GM19035 (cell line): ENCODE measurements around the gene STOM.

Experiments
- ATAC-seq: cut with Tn5 transposase; IDR thresholded peaks from one replicate; pipeline ENCODE4 v1.9.1; 2021; ENCODE audit not compliant: unreplicated experiment

STOM gene

GRCh38 chr9:121372239-121373010, 2.4 kb upstream of the STOM start:
- no peak for ATAC-seq

GRCh38 chr9:121371495-121372061, 1.5 kb upstream of the STOM start:
- ATAC-seq, result no peak

- no peak for ATAC-seq
Observed at GRCh38 chr9:121368745-121369144, 1.3 kb downstream of the STOM start.

- ATAC-seq, result no peak
Observed at GRCh38 chr9:121368138-121368522, 1.9 kb downstream of the STOM start.

- ATAC-seq, result no peak
Observed at GRCh38 chr9:121367306-121368137, 2.5 kb downstream of the STOM start.

- no peak for ATAC-seq
Observed at GRCh38 chr9:121366611-121367192, 3.3 kb downstream of the STOM start.

GRCh38 chr9:121365564-121365963, 4.5 kb downstream of the STOM start:
- ATAC-seq, result no peak

- no peak for ATAC-seq
Observed at GRCh38 chr9:121364886-121365285, 5.2 kb downstream of the STOM start.

- ATAC-seq, result no peak
Observed at GRCh38 chr9:121364077-121364476, 6.0 kb downstream of the STOM start.

GRCh38 chr9:121363622-121363961, 6.5 kb downstream of the STOM start:
- no peak for ATAC-seq

GRCh38 chr9:121362813-121363621, 7.0 kb downstream of the STOM start:
- no peak for ATAC-seq

- no peak for ATAC-seq
Observed at GRCh38 chr9:121360601-121361374, 9.3 kb downstream of the STOM start.

GRCh38 chr9:121359351-121360294, 10.4 kb downstream of the STOM start:
- ATAC-seq, result no peak

GRCh38 chr9:121358751-121359150, 11.3 kb downstream of the STOM start:
- ATAC-seq, result no peak

- ATAC-seq, result no peak
Observed at GRCh38 chr9:121357011-121357410, 13.0 kb downstream of the STOM start.

- ATAC-seq, result no peak
Observed at GRCh38 chr9:121354762-121355161, 15.3 kb downstream of the STOM start.

- peak; percentile 5 for ATAC-seq
Observed at GRCh38 chr9:121354141-121354540, 15.9 kb downstream of the STOM start.

GRCh38 chr9:121353241-121354061, 16.6 kb downstream of the STOM start:
- peak; percentile 99 for ATAC-seq
